ENCODE data around the gene TGFB2.

Gene TGFB2

DNA sequence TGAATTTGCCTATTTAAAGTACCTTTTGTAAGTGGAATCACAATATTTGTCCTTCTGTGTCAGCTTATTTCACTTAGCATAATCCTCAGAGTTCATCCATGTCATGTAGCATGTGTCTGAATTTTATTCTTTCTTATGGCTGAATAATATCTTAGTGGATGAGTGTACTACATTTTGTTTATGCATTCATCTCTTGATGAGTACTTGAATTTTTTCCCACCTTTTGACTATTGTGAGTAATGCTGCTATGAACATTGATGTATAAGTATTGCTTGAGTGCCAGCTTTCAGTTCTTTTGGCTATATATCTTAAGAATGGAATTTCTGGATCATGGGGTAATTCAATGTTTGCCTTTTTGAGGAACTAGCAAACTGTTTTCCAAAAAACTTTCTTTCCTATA lies 84.2 kb downstream of the TGFB2 start:
- no peak for DNase-seq

DNA sequence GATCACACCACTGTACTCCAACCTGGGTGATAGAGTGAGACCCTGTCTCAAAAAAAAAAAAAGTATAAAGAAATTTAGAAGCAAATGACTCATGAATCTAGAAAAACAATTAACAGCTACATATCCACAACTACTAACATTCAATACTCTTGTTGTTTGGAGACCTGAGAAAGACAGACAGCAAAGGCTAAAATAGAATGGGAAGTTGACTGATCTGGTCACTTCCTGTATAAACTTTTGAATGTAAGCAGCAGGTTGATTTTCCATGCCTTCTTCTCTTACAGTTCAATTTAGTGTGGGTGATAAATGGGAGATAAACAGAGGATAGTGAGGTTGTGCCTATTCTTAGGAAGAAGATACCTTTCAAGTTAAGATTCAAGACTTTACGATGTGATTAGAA lies 85.2 kb downstream of the TGFB2 start:
- DNase-seq: no peak

DNA sequence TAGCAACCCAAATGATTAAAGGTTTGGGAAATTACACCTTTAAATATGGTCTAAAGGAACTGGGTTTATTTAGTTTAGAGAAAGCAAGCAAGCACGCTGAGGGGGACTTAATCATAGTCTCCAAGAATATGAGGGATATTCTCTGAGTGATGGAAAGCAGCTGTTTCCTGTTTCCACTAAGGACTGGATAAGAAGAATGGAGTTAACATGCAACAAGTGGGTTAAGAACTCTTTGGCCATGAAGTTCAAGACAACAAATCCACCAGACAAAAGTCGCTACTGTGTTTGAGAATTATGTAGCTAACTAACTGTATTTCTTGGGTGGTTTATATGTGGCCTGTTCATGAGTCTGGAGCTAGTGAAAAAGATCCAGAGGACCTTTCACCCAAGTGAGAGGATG lies 85.7 kb downstream of the TGFB2 start:
- DNase-seq: no peak

DNA sequence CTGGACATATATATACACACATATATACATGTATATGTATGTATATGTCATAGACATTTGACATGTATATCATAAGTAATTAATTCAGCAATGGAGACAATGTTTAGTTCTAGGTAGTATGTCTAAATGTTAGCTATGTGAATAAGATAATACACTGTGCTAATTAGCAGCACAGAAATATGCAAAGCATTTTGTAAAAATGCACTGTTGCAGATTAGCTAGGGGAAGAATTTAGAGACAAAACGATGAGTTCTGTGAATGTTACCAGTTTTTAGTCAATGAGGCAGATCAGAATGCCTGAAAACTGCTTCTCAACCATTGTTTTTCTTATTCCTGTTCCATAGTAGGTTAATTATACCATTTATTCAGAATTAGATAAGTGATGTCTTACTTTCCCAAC lies 86.3 kb downstream of the TGFB2 start:
- no peak for DNase-seq

DNA sequence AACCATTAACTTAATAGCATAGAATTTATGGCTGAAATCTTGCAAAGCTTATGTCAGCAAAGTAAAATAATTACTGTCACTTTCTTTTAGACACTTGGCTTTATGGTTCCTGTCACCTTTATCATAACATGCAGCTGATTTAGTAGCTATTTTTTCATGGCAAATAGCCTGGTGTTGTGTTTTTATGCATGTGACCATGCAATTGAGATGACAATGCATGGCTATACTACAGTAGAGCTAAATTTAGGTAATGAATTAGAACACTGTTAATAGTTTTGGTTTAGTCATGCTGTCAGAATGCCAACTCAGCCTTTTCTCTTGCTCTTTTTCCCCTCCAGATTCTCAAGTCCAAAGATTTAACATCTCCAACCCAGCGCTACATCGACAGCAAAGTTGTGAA lies 88.6 kb downstream of the TGFB2 start:
- no peak for DNase-seq

DNA sequence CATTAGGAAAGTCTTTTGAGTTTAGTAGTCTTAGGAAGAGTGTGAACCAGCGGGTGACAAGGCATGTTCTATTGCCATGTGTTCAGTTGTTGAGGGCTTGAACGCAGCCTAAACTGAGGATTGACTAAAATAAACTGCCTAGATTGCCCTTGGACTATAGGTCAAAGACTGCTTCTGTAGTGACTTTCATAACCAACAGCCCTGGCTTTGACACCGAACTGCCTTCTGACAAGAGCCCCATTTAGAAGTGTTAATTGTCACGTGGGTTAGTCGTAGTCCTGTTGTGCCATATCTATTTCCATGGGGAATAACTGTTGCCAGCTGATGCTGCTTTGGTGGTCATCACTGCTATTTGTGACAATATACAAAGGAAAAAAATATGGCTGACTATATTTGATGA lies 90.4 kb downstream of the TGFB2 start:
- no peak for DNase-seq

DNA sequence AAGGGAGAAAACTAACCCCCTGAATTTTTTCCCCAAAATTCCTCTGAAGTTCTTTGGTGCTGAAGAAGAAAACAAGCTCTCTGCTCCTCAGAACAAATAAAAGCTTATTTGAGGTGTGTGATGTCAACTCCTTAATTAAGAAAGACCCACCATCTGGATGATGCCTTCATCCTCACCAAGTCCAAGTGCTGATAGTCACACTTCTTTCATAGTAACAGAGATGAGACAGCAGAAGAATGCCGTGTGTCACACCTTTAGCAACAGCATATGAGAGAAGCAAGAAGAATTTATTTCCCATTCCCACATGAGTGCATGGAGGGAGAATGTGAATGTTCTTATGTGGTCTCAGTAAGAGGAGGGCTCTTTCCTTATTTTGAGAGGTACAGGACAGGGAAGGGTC lies 91.2 kb downstream of the TGFB2 start:
- DNase-seq: no peak

DNA sequence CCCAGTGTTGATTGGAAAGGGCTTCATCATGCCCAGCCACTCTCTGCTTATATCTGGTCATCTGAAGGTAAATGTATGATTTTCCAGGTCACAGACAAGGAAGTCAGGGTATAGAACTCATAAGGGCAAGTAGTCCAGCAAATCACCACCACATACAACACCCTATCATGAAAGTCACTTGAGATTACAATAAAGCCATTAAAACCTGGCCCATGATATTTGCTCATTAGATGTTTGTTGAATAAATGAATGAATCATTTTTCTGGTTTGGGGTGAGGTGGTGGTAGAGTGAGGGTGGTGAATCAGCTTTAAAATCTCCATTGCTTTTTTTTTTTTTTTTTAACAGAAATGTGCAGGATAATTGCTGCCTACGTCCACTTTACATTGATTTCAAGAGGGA lies 91.9 kb downstream of the TGFB2 start:
- no peak for DNase-seq

DNA sequence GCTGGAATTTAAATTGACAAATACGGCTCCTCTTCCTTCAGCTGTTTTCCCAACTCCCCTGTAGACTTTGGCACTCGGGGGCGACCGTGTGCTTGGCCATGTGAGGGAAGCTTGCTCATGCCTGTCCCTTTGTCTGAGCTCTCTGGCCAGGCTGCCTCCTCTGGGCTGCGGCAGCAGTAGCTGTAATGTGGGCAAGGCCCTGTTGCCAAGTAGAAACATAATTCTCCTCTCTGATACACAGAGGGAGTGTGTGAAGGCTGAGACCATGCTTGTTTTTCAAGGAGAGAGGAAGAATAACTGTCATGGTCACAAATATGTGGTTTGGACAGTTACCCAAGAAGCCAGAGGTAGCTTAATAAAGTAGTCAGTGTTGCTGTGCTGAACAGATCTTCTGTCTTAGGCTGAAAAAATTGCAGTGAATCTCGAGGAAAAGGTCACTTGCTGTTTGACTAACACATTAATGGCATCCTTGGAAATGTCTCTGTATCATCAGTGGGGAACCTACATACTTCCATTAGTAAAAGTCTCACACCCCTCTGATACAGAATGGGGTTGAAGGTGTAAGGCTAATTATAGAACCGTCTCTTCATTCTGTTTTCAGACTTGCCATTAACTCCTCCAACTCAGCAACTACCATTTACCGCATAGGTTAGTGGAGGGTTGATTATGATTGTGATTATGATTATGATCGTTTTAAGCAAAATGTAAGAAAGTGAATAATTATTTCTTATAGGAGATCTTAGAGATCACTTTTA lies 94.6 kb downstream of the TGFB2 start:
- no peak for DNase-seq

DNA sequence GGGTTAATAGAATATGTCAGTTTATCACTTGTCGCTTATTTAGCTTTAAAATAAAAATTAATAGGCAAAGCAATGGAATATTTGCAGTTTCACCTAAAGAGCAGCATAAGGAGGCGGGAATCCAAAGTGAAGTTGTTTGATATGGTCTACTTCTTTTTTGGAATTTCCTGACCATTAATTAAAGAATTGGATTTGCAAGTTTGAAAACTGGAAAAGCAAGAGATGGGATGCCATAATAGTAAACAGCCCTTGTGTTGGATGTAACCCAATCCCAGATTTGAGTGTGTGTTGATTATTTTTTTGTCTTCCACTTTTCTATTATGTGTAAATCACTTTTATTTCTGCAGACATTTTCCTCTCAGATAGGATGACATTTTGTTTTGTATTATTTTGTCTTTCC lies 98.1 kb downstream of the TGFB2 start:
- DNase-seq: no peak

DNA sequence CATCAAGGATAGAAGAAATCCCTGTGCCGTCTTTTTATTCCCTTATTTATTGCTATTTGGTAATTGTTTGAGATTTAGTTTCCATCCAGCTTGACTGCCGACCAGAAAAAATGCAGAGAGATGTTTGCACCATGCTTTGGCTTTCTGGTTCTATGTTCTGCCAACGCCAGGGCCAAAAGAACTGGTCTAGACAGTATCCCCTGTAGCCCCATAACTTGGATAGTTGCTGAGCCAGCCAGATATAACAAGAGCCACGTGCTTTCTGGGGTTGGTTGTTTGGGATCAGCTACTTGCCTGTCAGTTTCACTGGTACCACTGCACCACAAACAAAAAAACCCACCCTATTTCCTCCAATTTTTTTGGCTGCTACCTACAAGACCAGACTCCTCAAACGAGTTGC lies 99.0 kb downstream of the TGFB2 start:
- no peak for DNase-seq

DNA sequence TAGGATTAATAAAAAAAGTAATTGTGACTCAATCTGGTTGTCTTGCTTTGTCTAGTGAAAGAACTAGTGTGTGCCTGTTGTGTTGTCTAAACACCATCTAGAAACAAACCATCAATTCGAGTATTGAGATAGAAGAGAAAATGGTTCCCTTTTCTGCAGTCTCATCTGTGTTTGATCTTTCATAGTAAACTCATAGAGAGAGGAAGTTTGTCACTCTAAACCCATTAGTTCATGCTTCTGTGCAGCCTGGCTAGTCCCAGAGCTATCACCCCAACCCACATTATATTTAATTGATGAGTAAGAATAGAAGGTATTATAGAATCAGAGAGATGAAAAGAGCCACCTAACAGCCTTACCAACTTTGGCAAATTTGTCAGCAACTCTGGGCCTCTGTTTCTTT lies 99.5 kb downstream of the TGFB2 start:
- DNase-seq: no peak

DNA sequence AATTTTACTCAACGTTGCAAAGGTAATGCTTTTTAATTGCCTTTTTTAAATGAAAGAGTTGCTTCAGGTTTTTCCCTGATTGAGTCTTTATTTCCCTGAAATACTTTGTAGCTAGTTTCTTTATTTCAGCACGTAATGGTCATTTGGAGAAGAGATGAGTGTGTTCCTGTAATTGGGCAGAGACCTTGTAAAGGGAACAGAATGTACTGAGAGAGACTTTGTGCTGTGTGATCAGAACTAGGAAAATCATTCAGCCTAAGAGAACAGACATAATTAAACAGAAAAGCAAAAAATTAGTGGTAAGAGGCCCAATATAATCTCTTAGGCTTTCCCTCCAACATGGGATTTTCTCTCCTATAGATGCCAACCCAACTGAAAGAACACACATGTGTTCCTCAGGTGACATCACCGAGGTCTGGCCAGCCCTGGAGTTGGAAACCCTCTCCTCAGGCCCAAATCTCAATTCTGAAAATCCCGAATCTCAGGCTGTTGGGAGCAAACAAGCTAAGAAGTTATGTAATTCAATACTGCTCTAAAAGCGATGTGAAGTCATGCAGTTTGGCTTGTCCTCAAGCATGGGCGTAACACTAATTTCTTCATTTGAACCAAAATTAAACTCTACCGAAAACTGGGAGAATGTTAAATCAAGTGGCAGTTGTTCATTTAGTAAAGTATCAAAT lies 102.0 kb downstream of the TGFB2 start:
- DNase-seq: no peak

DNA sequence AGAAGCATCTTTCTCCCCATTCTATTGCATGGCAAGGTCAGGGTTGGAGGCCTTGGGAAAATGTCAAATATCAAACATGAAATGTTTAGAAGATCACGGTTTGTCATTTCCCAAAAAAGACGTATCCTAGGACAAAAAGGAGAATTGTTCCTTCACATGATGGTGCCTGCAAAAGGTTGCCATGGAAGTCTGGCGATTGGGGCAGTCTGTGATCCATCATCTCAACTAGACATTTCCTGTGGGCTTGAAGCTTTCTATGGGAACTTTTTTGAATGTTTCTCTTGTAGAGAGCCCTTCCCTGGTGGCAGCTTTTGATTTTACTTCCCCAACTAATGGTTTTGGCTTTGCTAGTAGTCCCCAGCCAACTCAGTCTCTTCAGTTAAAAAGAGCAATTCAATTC lies 106.3 kb downstream of the TGFB2 start:
- no peak for DNase-seq

DNA sequence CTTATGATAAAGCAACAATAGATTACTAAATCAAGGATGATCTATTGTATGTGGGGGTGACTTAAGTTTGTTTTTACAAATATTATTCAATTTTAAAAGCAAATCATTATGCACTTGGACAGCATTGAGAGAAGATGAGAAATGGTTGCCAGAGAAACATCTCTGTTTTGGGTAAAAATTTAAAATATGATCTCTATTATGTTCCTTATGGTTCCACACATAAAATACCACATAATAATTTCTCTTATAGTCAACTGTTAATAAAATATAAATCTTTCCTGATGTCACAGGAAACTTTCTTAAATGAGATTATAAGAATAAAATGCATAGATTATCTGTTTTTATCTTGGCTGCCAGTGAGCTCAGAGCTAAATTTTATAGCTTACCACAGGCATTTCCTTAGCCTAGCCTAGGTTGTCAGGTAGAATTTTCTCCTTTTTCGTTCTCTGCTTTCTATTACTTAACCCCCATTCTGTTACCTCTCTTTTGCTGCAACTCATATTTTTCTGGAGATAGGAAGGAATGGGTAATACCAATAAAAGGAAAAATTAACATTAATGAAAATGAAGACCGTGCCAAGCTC lies 109.7 kb downstream of the TGFB2 start:
- no peak for DNase-seq

DNA sequence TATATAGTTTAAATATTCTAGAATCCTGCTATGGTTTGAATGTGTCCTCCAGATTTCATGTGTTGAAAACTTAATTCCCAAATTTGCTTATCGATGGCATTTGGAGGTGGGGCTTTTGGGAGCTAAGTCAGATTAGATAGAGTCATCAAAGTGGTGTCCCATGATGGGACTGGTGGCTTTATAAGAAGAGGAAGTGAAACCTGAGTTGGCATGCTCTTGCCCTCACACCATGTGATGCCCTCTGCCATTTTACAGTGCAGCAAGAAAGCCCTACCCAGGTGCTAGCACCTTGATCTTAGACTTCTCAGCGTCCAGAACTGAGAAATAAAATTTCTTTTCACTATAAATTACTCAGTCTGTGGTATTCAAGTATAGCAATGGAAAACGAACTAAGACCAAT lies 111.3 kb downstream of the TGFB2 start:
- no peak for DNase-seq

DNA sequence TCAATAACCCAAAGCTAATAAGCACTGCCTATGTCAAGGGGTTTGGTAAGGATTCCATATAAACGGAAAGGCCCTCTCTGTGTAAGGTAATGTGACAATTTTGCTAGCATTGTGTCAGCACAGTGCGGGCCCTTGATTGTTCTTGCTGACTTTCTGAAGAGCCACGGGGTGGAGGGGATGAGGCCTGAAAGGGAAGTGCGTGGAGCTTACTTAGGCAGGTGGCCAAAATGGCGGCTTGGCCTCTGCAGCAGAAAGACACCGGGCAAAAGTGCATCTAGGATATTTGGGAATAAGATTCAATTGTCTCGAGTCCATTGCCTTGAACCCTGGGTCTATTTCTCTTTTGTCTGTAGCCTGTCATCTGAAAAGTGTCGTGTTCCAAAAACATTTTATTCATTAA lies 114.3 kb downstream of the TGFB2 start:
- no peak for DNase-seq

DNA sequence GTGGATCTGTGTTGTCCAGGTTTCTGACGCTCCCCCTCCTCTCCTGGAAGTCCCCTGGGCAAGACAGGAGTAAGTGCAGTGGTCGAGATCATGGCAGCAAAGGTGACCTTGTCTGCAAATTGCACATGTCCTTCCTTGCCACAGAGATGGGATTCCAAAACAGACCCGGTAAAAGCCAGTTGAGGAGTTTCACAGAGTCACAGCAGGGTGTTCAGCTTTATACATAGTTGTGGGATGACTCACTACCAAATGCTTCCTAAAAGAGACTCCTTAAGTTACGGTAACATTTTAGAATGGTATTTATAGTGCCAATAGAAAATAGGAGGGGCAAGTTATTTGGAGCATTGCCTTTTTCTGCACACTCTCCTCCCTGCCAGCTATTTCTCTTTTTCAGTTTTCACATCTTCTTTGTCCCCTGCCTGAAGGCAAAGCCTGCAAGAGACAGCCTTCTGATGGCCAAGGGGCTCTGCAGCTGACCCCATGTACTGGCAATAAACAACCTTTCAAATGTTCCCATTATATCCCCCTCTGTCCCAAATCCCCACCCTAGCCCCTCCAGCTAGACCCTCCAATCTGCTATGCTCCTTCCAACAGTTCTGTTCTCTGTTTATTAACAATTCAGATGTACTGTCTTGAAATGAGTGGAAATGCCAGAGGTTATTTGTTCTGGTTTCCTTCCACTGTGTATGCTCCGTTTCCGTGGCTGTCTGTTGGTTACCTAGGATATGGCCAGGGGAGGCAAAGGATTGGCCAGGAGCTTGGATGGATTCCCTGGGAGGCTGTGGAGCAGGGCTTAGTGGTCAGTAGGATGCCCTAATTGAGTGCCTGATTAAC lies 115.0 kb downstream of the TGFB2 start:
- DNase-seq: no peak

DNA sequence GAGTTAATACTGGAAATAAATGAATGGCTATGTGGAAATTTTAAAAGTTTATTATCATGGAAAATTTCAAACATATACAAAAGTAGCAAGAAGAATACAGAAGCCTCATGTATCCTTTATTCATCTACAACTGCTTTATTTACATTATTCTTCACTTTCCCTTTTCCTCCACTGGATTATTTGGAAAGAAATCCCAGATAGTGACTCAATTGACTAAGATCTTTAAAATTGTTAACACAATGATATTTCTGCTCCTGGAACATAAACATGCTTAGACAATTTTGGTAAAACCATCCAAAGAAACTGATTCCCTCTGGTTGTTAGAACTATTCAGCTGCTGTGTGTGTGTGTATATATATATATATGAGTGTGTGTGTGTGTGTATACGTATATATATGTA lies 116.2 kb downstream of the TGFB2 start:
- DNase-seq: no peak

DNA sequence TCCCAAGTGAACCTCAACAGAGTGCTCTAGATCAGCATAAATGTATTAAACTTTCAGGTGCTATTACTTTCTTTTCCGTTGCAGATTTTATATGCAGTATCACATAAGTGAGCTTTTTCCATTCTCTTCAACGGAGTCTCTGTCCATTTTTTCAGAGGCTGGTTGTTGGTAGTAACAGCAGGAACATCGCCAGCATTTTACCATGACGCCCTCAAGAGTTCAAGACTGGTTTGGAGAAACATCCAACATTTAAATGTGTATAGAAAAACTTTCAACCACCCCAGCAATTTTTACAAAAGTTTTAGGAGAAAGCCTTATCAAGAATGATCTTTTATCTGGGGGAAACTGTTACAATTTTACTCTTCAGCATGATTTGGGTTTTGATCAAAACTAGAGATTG lies 117.0 kb downstream of the TGFB2 start:
- no peak for DNase-seq

DNA sequence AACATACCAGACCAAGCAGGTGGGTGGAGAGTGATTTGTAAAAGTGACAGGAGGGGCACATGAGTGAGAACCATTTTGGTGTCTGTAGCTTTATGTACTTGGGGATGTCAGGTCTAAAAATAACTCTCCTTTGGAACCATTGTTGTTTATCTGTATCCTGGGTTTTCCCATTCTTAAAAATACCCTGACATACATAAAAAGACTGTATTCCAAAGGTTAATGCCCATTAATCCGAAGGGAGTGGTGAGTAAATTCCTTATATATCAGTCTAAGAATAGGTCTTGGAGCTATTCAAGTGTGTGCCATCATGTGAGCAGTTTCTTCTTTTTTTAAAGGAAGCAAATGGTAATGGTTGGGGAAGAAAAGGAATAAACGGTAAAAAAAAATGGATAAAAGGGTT lies 117.5 kb downstream of the TGFB2 start:
- DNase-seq: no peak

DNA sequence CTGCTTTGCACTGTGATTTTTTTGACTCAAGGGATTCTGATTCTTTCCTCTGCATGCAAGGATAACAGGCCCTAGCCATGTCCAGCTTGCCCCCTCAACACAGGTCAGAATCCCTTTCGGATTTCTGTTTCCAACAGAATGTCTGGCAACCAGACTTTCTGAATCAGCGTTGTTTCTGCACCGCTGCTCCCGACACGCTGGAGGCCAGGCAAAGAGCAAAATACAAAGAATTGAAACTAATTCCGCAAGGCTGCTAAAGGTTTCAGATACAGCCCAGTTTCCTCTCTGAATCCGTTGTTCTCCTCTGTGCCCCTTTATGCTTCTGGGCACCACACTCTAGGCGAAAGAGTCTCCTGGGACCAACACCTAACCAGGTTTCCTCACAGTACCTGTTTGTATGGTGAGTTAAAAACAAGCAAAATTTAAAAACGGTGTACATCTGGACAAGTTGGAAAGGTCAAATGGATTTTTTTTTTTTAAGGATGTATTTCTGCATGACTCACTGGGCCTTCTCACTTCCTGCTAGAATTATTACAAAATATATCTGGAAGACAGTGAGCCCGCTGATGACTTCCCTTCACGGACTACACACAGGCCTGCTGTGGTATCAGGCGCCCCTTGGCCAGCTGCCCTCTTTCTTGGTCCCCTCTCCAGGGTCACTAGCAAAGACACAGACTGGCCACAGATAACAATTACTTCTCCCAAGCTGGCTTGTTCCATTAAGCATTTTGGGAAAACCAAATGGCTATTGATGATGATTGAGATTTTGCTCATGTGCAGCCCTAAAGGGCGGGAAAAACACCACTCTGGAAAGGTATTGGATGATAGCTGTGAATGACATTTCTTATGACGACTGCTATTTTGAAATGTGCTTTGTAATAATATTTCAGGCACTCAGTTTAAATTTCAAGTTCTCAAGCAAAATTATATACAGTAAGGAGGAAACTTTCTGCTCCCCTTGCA lies 118.3 kb downstream of the TGFB2 start:
- no peak for DNase-seq
